NCI-H1105 (cell line): ENCODE measurements around the gene OXSR1.
"Not testable (repeated sequence)": the region's sequence is repeated elsewhere in the genome, so short reads cannot be mapped to it uniquely, and the experiment has no call there.

Experiments
- DNase-seq: peaks from one replicate; lab custom pipeline; 2025; lab: John Stamatoyannopoulos, UW

The OXSR1 gene

GRCh38 chr3:38128303-38128655, 37.1 kb upstream of the OXSR1 start:
- no peak for DNase-seq

GRCh38 chr3:38129058-38129457, 36.3 kb upstream of the OXSR1 start:
- no peak for DNase-seq

GRCh38 chr3:38130631-38131065, 34.7 kb upstream of the OXSR1 start:
- no peak for DNase-seq

- no peak for DNase-seq
Observed at GRCh38 chr3:38131621-38132369, 33.5 kb upstream of the OXSR1 start.

GRCh38 chr3:38133209-38133556, 32.2 kb upstream of the OXSR1 start:
- no peak for DNase-seq

- no peak for DNase-seq
Observed at GRCh38 chr3:38133557-38134405, 31.6 kb upstream of the OXSR1 start.

GRCh38 chr3:38134517-38135143, 30.7 kb upstream of the OXSR1 start:
- DNase-seq, result not testable (repeated sequence)

GRCh38 chr3:38135621-38136277, 29.6 kb upstream of the OXSR1 start:
- not testable (repeated sequence) for DNase-seq

GRCh38 chr3:38136393-38136776, 29.0 kb upstream of the OXSR1 start:
- no peak for DNase-seq

- peak; percentile 97 for DNase-seq
Observed at GRCh38 chr3:38136777-38137614, 28.3 kb upstream of the OXSR1 start, which contains the start of gene ACAA1. TSS of gene ACAA1 (minus strand) at chr3:38137127. CDS start at chr3:38137035, 92 bp downstream.

- peak; percentile 46 for DNase-seq
Observed at GRCh38 chr3:38137615-38138348, 27.6 kb upstream of the OXSR1 start.

- no peak for DNase-seq
Observed at GRCh38 chr3:38138349-38139190, 26.8 kb upstream of the OXSR1 start, which contains the start of gene MYD88. TSS of gene MYD88 (plus strand) at chr3:38138661. CDS start at chr3:38138701, 40 bp downstream.

GRCh38 chr3:38139191-38139590, 26.1 kb upstream of the OXSR1 start:
- DNase-seq, result no peak

GRCh38 chr3:38139652-38140051, 25.7 kb upstream of the OXSR1 start:
- no peak for DNase-seq

- DNase-seq, result no peak
Observed at GRCh38 chr3:38140326-38141172, 24.8 kb upstream of the OXSR1 start.

GRCh38 chr3:38141173-38141951, 24.0 kb upstream of the OXSR1 start:
- no peak for DNase-seq

GRCh38 chr3:38141952-38142273, 23.4 kb upstream of the OXSR1 start:
- DNase-seq, result no peak

- no peak for DNase-seq
Observed at GRCh38 chr3:38142959-38143358, 22.4 kb upstream of the OXSR1 start.
